Immature natural killer cell (primary cell): ENCODE results near the gene TULP4. TPM values are rescaled to one million over a fixed set of nuclear protein-coding genes. Genes with fewer than 3 reads are reported as not detected.
"Not testable (repeated sequence)": the region's sequence is repeated elsewhere in the genome, so short reads cannot be mapped to it uniquely, and the experiment has no call there.

Experiments
- DNase-seq, 3 donors: peaks; one replicate each; pipeline ENCODE4 v3.0.0; 2022; ENCODE audit warnings: mixed read lengths in 1 of 3
- H3K27ac Mint-ChIP-seq, 6 donors: one replicate each; pipeline ENCODE4 v1.8.0; 2020; ENCODE audit warnings: mixed read lengths in 6 of 6, mild to moderate bottlenecking in 5 of 6, inconsistent platforms in 4 of 6, moderate library complexity in 3 of 6
- H3K27me3 Mint-ChIP-seq, 3 donors: one replicate each; pipeline ENCODE4 v1.8.0; 2020 to 2021; ENCODE audit warnings: low read depth in 3 of 3, mild to moderate bottlenecking in 3 of 3, mixed read lengths in 3 of 3, moderate library complexity in 3 of 3, inconsistent platforms in 1 of 3
- H3K36me3 Mint-ChIP-seq, 3 donors: one replicate each; pipeline ENCODE4 v1.8.0; 2020; ENCODE audit warnings: mixed read lengths in 3 of 3, inconsistent platforms in 2 of 3, mild to moderate bottlenecking in 2 of 3
- H3K4me1 Mint-ChIP-seq, 2 donors: one replicate each; pipeline ENCODE4 v1.8.0; 2020; ENCODE audit warnings: inconsistent platforms in 2 of 2, mild to moderate bottlenecking in 2 of 2, mixed read lengths in 2 of 2, moderate library complexity in 1 of 2
- H3K4me3 Mint-ChIP-seq, 5 donors: one replicate each; pipeline ENCODE4 v1.8.0; 2020; ENCODE audit warnings: mild to moderate bottlenecking in 5 of 5, mixed read lengths in 5 of 5, inconsistent platforms in 3 of 5, moderate library complexity in 3 of 5
- H3K9me3 Mint-ChIP-seq, 6 donors: one replicate each; pipeline ENCODE4 v1.8.0; 2020; ENCODE audit warnings: mild to moderate bottlenecking in 6 of 6, mixed read lengths in 6 of 6, inconsistent platforms in 4 of 6, moderate library complexity in 3 of 6
- polyA plus RNA-seq, 3 donors: library from polyadenylated mRNA; unstranded; fragments of 300-500 nt; fragmentation: Illumina TruSeq; gene quantifications; one replicate each; pipeline ENCODE4 v1.2.3, GENCODE V29; 2021

TULP4 gene
- polyA plus RNA-seq, 3 donors from 2014 or later = 19.0 to 46.9 (median 22.2) TPM

DNA sequence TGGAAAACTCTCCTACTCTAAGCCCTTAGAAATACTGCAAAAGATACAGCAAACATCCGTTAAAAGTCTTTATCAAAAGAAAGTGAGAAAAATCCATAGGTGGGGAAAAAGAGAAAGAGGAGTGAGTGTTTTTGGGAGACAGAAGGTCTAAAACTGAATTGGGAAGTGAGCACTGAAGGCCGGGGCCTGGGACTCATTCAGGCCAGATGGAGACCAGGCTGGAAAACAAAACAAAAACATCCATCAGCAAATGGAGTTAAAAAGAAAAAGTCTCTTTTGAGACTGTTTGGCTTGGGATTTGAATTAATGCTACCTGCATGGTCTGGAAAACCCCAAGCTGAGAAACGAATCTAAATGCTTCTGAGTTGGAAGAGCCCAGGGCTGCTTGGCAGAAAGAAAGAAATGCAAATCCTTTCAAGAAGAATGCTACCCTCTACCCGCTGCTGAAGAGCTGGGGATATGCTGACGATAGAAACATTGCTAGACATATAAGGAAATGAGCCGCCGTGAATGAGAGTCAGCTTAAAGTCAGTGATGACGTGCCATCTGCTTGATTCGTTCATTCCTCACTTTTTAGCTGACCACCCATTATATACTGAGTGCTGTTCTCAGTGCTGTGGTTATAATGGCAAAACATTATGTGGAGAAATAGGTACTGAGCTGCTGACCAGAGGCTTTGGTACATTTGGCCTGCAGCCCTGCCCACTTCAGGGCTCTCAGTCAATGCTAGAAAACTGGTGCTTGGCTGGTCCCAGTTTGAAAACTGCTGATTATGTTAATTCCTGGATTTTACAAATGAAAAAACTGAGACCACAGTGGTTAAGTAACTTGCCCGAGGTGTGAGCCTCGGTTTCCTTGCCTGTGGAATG, 28.0 kb upstream of the TULP4 start:
- DNase-seq = peak in 2 of 3 donors; percentile 17 to 28
- H3K36me3 Mint-ChIP-seq = peaks cover 0 to 3% (median 2%) of the 10 kb centered on the region in 3 donors
- no peaks in the 10 kb centered on the region for H3K9me3 Mint-ChIP-seq
- H3K27ac Mint-ChIP-seq = peak overlapping the region; percentile 17 to 81 (median 58)
- peaks cover 33 to 51% of the 10 kb centered on the region in 2 donors for H3K4me1 Mint-ChIP-seq
- H3K4me3 Mint-ChIP-seq = peak overlapping the region in 2 of 5 donors; percentile 20 to 29
- H3K27me3 Mint-ChIP-seq = peaks cover 0 to 1% (median 0%) of the 10 kb centered on the region in 3 donors

DNA sequence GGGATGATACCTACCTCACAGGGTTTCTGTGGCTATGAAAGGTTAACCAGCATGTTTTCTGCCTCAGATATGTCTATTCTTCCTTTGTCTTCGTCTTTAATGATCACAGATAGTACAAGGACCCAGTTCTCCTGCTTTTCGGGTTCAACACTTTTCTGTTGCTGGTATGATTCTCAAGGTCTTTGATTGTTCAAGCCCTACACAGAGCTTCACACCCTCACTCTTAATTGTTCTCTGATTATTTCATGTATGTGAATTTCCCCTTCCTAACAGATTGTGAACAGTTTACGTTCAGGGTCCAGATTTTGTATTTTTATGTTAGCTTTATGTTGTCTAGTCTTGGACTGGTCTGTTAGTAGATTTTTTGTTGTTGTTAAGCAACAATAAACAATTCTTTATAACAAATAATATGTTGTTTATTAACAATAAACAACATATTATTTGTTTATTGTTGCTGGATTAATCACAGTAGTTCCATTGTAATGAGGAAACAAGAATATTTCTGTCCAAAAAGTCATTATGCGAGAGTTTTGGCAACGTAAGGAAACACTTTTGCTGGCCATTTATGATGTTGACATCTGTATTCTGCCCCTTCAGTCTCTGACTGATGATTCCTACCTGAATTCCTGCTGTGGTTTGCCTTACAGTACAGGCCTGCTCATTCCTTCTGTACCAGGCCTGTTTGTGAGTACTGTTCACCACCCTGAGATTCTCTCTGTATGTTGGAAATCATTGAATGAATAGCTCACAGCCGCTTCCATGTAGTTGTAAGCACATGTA, 27.2 kb upstream of the TULP4 start:
- H3K4me1 Mint-ChIP-seq = peaks cover 40 to 59% of the 10 kb centered on the region in 2 donors
- H3K27me3 Mint-ChIP-seq = peaks cover 0 to 1% (median 0%) of the 10 kb centered on the region in 3 donors
- H3K27ac Mint-ChIP-seq = peak overlapping the region in 5 of 6 donors; percentile 17 to 81 (median 51)
- H3K36me3 Mint-ChIP-seq = peaks cover 0 to 3% (median 0%) of the 10 kb centered on the region in 3 donors
- DNase-seq = no peak
- H3K9me3 Mint-ChIP-seq = no peaks in the 10 kb centered on the region
- H3K4me3 Mint-ChIP-seq = peak overlapping the region in 2 of 5 donors; percentile 20 to 39

GRCh38 chr6:158285656-158286021, 26.6 kb upstream of the TULP4 start:
- Mint-ChIP-seq H3K27me3 (peaks cover 0 to 2% (median 1%) of the 10 kb centered on the region in 3 donors), H3K4me1 (peaks cover 46 to 65% of the 10 kb centered on the region in 2 donors), H3K27ac (peak overlapping the region in 2 of 6 donors; percentile 19 to 23), H3K9me3 (no peaks in the 10 kb centered on the region), H3K36me3 (peaks cover 0 to under 1% (median 0%) of the 10 kb centered on the region in 3 donors), H3K4me3 (no peak overlapping the region)
- DNase-seq = no peak

DNA sequence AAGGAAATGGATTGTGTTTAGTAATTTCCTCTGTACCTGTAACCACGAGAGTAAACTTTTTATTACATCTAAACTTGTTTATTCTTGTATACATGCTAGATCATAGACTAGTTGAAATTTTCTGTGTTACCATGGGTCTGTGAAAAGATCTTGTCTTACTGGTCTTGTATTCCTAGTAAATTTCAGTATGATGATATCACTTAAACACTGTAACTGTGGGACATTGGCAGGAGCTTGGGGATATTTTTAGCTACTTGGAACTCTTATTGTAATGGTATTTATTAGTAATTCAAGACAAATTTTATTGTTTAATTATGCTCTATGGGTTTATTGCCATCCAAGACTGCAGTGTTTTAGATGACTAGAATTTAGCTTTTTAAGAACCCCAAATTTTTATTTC, 25.9 kb upstream of the TULP4 start:
- H3K9me3 Mint-ChIP-seq = no peaks in the 10 kb centered on the region
- no peak for DNase-seq
- H3K27ac Mint-ChIP-seq = no peak overlapping the region
- peaks cover 0 to 3% (median 1%) of the 10 kb centered on the region in 3 donors for H3K27me3 Mint-ChIP-seq
- no peaks in the 10 kb centered on the region for H3K36me3 Mint-ChIP-seq
- peaks cover 53 to 73% of the 10 kb centered on the region in 2 donors for H3K4me1 Mint-ChIP-seq
- H3K4me3 Mint-ChIP-seq = no peak overlapping the region

- Mint-ChIP-seq H3K4me1 (peaks cover 60 to 79% of the 10 kb centered on the region in 2 donors), H3K27me3 (peaks cover 0 to 3% (median 1%) of the 10 kb centered on the region in 3 donors), H3K4me3 (no peak overlapping the region), H3K27ac (no peak overlapping the region), H3K36me3 (no peaks in the 10 kb centered on the region), H3K9me3 (no peaks in the 10 kb centered on the region)
- DNase-seq = no peak
Measured at GRCh38 chr6:158287047-158287446, 25.2 kb upstream of the TULP4 start.

- peaks cover 0 to 5% (median 0%) of the 10 kb centered on the region in 3 donors for H3K27me3 Mint-ChIP-seq
- H3K4me1 Mint-ChIP-seq = peaks cover 49 to 78% of the 10 kb centered on the region in 2 donors
- peaks cover 0 to 6% (median 6%) of the 10 kb centered on the region in 3 donors for H3K36me3 Mint-ChIP-seq
- peak overlapping the region; percentile 81 to 90 (median 82) for H3K4me3 Mint-ChIP-seq
- peaks cover 0 to 1% (median 0%) of the 10 kb centered on the region in 6 donors for H3K9me3 Mint-ChIP-seq
- H3K27ac Mint-ChIP-seq = peak overlapping the region; percentile 91 to 97 (median 95)
- peak; percentile 31 to 43 (median 42) for DNase-seq
Measured at GRCh38 chr6:158290040-158290439, 22.2 kb upstream of the TULP4 start.

- peak overlapping the region; percentile 81 to 90 (median 82) for H3K4me3 Mint-ChIP-seq
- H3K27me3 Mint-ChIP-seq = peaks cover 0 to 5% (median 0%) of the 10 kb centered on the region in 3 donors
- peak overlapping the region; percentile 91 to 97 (median 95) for H3K27ac Mint-ChIP-seq
- H3K36me3 Mint-ChIP-seq = peaks cover 0 to 10% (median 10%) of the 10 kb centered on the region in 3 donors
- peaks cover 45 to 72% of the 10 kb centered on the region in 2 donors for H3K4me1 Mint-ChIP-seq
- H3K9me3 Mint-ChIP-seq = peaks cover 0 to 1% (median 0%) of the 10 kb centered on the region in 6 donors
- peak; percentile 70 to 76 (median 72) for DNase-seq
Measured at GRCh38 chr6:158290659-158291058, 21.6 kb upstream of the TULP4 start.

GRCh38 chr6:158292016-158292415, 20.2 kb upstream of the TULP4 start:
- H3K4me1 Mint-ChIP-seq = peaks cover 36 to 58% of the 10 kb centered on the region in 2 donors
- H3K36me3 Mint-ChIP-seq = peaks cover 8 to 21% (median 19%) of the 10 kb centered on the region in 3 donors
- no peak for DNase-seq
- peaks cover 8 to 11% (median 10%) of the 10 kb centered on the region in 6 donors for H3K9me3 Mint-ChIP-seq
- peaks cover 0 to 5% (median 2%) of the 10 kb centered on the region in 3 donors for H3K27me3 Mint-ChIP-seq
- H3K4me3 Mint-ChIP-seq = no peak overlapping the region
- H3K27ac Mint-ChIP-seq = peak overlapping the region in 4 of 6 donors; percentile 0 to 97 (median 94)

DNA sequence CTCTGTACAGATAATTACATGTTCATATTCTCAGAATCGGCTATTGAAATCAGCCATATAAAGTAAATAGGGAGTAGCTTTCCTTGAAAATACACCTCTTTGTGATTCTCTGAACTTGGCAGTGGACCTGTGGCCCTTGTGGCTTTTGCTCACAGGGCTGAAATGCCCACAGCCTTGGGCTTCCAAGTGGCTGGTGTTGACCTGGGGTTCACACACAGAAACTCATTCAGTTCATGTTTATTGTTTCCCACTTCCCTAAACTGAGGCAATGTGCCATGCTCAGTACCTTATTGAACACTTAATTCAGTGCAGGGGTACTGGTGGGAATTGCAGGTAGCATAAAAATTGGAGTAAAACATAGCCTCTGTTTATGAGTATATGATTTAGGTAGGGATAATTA, 19.1 kb upstream of the TULP4 start:
- H3K9me3 Mint-ChIP-seq = peaks cover 8 to 22% (median 17%) of the 10 kb centered on the region in 6 donors
- no peak for DNase-seq
- peaks cover 36 to 52% of the 10 kb centered on the region in 2 donors for H3K4me1 Mint-ChIP-seq
- H3K4me3 Mint-ChIP-seq = no peak overlapping the region
- peak overlapping the region in 5 of 6 donors; percentile 5 to 94 (median 42) for H3K27ac Mint-ChIP-seq
- peaks cover 8 to 26% (median 21%) of the 10 kb centered on the region in 3 donors for H3K36me3 Mint-ChIP-seq
- peaks cover 0 to 5% (median 2%) of the 10 kb centered on the region in 3 donors for H3K27me3 Mint-ChIP-seq

DNA sequence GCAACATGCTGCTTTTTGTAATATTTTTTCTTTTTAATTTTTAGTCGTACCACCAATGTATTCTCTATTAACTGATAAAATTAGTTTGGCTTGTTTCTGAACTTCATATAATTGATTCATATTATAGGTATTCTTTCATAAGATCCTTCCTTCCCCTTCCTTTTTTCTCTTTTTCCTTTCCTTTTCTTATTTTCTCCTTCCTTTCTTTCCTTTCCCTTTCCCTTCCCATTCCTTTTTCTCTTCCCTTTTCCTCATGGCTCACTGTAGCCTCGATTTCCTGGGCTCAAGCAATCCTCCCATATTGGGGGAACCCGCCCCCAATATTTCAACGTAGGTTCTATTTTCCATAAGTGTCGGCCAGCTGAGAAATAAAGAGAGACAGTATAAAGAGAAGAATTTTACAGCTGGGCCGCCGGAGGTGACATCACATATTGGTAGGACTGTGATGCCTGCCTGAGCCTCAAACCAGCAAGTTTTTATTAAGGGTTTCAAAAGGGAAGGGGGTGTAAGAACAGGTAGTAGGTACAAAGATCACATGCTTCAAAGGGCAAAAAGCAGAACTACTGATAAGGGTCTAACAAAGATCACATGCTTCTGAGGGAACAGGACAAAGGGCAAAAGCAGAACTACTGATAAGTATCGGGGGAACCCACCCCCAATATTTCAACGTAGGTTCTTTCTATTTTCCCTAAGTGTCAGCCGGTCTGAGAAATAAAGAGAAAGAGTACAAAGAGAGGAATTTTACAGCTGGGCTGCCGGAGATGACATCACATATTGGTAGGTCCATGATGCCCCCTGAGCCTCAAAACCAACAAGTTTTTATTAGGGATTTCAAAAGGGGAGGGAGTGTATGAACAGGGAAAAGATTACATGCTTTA, 16.1 kb upstream of the TULP4 start:
- peak overlapping the region in 1 of 5 donors; percentile 23 for H3K4me3 Mint-ChIP-seq
- H3K27ac Mint-ChIP-seq = peak overlapping the region in 1 of 6 donors; percentile 77
- peaks cover 18 to 28% of the 10 kb centered on the region in 2 donors for H3K4me1 Mint-ChIP-seq
- H3K36me3 Mint-ChIP-seq = peaks cover 21 to 48% (median 32%) of the 10 kb centered on the region in 3 donors
- H3K27me3 Mint-ChIP-seq, DNase-seq: not testable (repeated sequence)
- H3K9me3 Mint-ChIP-seq = peaks cover 11 to 26% (median 18%) of the 10 kb centered on the region in 6 donors

GRCh38 chr6:158296854-158297324, 15.4 kb upstream of the TULP4 start:
- Mint-ChIP-seq H3K36me3 (peaks cover 21 to 48% (median 32%) of the 10 kb centered on the region in 3 donors), H3K4me3 (peak overlapping the region in 1 of 5 donors; percentile 23), H3K27ac (peak overlapping the region in 1 of 6 donors; percentile 77), H3K4me1 (peaks cover 11 to 21% of the 10 kb centered on the region in 2 donors), H3K9me3 (peaks cover 11 to 26% (median 18%) of the 10 kb centered on the region in 6 donors)
- not testable (repeated sequence) for H3K27me3 Mint-ChIP-seq, DNase-seq

- Mint-ChIP-seq H3K9me3 (peaks cover 11 to 26% (median 18%) of the 10 kb centered on the region in 6 donors), H3K4me1 (peaks cover 5 to 14% of the 10 kb centered on the region in 2 donors), H3K36me3 (peaks cover 21 to 48% (median 32%) of the 10 kb centered on the region in 3 donors)
- H3K27ac Mint-ChIP-seq, H3K27me3 Mint-ChIP-seq, DNase-seq, H3K4me3 Mint-ChIP-seq: not testable (repeated sequence)
Measured at GRCh38 chr6:158297657-158298056, 14.6 kb upstream of the TULP4 start.
